Measurements from ENCODE around the gene DOCK9.
"Not testable (repeated sequence)": the region's sequence is repeated elsewhere in the genome, so short reads cannot be mapped to it uniquely, and the experiment has no call there.

Gene DOCK9

GRCh38 chr13:98916403-98916802 is 61.5 kb downstream of the DOCK9 start:
- no peak for DNase-seq (ENCODE audit: low spot score)

DNA sequence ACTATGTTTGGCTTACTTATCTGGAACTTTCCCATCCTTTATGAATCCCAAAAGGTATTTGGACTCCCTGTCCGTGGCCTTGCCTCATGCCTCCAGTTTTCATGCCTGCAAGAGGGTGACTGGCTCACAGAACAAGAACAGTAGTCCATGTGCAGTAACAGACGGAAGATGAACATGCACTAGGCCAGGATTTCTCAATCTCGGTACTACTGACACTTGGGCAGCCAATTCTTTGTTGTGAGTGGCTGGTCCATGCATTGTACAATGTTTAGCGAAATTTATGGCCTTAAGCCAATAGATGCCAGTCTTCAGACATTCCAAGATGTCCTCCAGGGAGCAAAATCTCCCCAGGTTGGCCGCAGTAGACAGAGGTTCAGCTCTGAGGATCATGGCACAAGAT is 61.9 kb downstream of the DOCK9 start:
- DNase-seq (ENCODE audit: low spot score): no peak

DNA sequence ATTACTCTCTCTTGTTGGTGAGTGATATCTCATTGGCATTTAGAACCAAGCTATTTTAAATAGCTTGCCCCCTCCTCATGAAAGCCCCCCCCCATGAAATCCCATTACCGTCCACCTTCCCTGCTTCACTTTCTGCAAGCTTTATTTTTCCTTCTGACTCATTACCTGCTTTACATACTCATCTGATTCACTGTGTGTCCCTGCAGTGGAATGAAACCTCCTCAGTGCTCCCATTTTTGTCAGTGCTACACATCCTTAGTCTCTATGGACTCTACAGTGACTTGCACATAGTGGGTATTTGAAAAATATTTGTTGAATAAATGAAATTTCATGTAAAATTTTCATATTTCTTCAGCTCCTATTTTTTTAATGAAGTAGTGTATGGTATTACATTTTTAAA is 62.3 kb downstream of the DOCK9 start:
- DNase-seq (ENCODE audit: low spot score): no peak

DNA sequence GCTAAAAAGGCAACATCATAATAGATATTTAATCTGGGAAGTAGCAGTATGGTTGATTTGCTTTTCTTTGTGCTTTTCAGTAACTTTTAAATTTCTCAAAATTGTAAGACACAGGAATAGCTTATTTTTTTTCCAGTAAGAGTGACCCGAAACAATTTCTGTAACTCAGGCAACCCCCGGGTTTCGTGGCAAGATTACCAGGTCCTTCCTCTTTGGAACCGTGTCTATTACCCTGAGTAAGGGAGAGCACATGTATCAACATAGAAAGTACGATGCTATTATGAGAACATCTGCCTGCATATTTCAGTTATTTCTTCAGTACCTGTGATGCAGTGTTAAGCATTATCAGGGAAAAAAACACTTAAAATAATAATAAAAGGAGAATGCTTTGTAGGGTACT is 64.1 kb downstream of the DOCK9 start:
- DNase-seq (ENCODE audit: low spot score): no peak

- no peak for DNase-seq (ENCODE audit: low spot score)
Measured at GRCh38 chr13:98912846-98913245, 65.0 kb downstream of the DOCK9 start.

GRCh38 chr13:98910501-98910951 is 67.3 kb downstream of the DOCK9 start:
- DNase-seq (ENCODE audit: low spot score): peak; percentile 55

- no peak for DNase-seq (ENCODE audit: low spot score)
Measured at GRCh38 chr13:98909016-98909415, 68.8 kb downstream of the DOCK9 start.

DNA sequence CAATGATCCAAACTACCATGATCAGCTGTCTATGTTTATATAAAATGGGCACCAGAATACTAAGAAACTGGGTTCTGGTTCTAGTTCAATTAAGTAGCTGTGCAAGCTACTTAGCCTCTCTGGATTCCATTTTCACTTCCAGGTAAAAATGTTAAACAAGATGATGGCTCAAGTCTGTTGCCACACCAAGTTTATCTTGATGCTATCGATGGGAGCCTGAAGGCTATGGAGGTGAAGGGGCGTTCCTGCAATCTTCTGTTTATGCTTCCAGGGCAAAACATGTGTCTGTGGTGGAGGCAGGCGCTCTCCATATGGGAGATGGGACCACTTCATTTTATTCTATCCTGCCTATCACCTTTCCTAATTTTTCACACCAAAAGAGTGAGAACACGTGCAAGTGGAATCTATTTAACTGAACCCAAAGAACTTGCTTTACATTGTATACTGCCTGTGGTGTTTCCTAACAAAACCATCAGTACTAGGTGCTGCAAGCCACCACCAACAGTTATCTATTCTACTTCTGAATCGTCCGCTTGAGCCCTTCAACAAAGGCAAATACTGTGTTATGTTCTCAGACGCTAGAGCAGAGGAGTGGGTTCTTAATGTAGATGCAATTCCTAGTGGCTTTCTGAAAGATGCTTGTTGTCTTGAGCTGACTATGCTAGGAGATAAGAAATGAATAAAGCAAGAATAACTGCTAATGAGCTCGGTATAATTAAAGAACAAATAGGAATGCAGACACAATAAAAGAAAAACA is 70.9 kb downstream of the DOCK9 start:
- DNase-seq (ENCODE audit: low spot score): no peak

- no peak for DNase-seq (ENCODE audit: low spot score)
Measured at GRCh38 chr13:98905199-98905598, 72.7 kb downstream of the DOCK9 start.

DNA sequence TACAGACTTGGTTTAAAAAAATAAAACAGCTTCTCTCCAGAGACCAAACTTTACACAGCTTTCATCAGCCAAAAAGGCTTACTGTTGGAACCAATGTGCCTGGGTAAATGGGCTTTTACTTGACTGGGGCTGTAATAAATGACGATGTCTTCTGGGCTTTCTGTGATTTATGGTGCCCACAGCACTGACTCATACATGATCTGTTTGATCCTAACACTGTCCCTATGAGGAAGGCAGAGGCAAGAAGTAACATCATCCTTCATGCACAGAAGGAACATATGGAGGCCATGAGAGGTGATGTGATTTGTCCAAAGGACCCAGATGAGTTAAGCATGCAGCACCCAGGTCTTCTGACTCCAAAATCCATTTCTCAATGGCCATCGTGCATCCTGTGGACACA is 77.4 kb downstream of the DOCK9 start:
- no peak for DNase-seq (ENCODE audit: low spot score)

DNA sequence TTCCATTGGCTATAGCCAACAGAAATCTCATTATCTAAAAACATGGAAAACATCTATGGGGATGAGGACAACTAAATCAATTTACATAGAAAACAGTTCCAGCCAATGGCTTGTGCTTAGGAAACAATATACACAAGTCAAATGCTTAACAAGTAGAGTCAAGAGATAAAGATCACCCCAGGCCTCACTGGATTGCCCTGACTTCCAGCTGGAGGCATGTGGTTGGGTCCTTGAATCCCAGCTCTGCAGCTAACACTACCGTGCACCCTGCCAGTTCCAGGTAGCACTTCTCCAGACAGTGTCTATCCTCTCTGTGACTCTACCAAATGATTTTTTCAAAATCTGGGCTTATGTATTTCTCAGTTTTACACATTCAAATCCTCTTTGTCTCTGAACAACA is 80.2 kb downstream of the DOCK9 start:
- no peak for DNase-seq (ENCODE audit: low spot score)

- no peak for DNase-seq (ENCODE audit: low spot score)
Measured at GRCh38 chr13:98896868-98897144, 81.1 kb downstream of the DOCK9 start.

DNA sequence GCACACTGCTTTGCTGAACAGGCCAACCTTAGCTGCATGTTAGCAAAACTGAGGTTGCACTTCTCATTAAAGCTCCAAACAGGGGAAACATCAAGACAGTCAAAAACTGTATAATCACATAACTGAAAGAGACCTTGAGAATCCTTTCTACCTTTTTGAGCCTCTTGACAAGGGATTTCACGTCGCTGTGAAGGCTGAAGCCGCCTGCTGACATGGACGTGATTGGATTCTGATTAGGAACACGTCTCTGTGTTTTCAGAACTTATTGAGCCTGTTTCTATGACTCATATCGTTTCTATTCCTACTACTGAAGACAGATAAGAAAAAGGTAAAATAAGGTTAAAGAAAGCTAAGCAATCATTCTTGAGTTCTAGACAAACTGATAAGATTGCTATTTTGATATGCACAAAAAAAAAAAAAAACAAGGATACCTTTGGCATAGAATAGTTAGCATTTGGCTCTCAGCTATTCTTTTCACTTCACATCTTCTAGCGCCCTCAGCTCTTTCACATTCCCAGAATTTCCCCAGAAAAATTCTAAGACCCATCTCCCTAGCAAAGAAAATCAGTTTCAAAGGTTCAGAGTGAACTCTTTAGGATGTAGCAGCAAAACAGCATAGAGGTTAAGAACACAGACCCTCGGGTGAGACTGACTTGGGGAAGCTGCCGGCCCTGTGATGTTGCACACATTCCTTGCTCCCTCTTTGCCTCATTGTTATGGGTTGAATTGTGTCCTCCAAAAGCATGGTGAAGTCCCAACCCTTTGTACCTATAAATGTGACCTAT is 81.6 kb downstream of the DOCK9 start:
- no peak for DNase-seq (ENCODE audit: low spot score)

GRCh38 chr13:98894814-98895213 is 83.0 kb downstream of the DOCK9 start:
- not testable (repeated sequence) for DNase-seq (ENCODE audit: low spot score)

GRCh38 chr13:98893371-98893770 is 84.5 kb downstream of the DOCK9 start:
- no peak for DNase-seq (ENCODE audit: low spot score)

GRCh38 chr13:98892821-98893220 is 85.0 kb downstream of the DOCK9 start:
- DNase-seq (ENCODE audit: low spot score): no peak

DNA sequence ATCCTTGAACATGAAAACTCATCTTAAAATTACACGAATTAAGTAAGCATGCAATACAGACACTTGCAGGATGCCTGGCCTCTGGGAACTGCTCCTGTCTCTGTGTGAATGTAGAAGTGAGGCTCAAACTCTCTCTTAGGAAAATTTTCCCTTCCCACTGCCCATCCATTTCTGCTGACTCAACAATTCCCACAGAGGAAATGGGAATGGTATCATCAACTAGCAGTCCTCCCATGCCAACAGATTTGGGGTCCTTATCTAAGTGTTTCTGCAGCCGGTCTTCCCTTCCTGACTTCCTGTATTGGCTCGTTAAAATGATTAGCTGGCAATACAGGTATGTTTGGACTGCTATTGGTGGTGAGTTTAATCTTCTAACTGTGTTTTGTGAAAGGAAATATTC is 85.8 kb downstream of the DOCK9 start:
- no peak for DNase-seq (ENCODE audit: low spot score)

DNA sequence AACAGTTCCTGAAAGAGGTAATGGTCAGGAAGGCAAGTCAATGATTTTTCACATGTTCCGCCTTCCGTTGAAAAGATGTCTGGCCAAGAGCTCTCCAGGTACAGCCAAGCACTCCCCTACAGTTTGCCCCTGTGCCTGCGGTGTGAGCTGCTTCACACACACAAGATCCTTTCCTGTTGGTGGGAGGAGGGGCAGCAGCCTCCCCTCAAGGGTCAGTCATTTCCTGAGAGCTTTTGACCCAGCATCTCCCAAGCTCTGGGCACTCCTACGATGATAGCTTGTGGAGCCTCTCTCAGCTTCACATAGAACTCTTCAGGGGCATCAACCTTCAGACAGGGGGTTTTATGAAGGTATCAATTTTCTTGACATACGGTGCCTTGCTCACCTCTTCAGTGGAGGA is 86.9 kb downstream of the DOCK9 start:
- no peak for DNase-seq (ENCODE audit: low spot score)

DNA sequence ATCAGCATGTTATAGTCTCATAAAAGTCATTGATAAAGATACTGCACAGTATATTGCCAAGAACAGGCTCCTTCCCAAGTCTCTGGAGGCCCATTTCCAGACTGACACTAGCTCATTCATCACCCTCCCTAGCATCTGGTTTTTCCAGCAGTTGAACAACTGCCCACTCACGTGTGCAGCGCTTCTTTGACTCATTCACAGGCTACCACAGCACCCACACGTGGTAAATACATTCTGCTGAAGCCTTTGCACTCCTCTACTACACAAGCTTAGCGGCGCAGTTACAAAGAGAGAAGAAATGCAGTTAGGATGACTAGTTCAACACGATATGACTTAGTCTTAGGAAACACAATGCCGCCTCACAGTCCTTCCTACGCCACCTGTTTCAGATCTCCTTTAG is 87.7 kb downstream of the DOCK9 start:
- no peak for DNase-seq (ENCODE audit: low spot score)

- no peak for DNase-seq (ENCODE audit: low spot score)
Measured at GRCh38 chr13:98889419-98890085, 88.3 kb downstream of the DOCK9 start.

- no peak for DNase-seq (ENCODE audit: low spot score)
Measured at GRCh38 chr13:98888890-98889279, 89.0 kb downstream of the DOCK9 start.

DNA sequence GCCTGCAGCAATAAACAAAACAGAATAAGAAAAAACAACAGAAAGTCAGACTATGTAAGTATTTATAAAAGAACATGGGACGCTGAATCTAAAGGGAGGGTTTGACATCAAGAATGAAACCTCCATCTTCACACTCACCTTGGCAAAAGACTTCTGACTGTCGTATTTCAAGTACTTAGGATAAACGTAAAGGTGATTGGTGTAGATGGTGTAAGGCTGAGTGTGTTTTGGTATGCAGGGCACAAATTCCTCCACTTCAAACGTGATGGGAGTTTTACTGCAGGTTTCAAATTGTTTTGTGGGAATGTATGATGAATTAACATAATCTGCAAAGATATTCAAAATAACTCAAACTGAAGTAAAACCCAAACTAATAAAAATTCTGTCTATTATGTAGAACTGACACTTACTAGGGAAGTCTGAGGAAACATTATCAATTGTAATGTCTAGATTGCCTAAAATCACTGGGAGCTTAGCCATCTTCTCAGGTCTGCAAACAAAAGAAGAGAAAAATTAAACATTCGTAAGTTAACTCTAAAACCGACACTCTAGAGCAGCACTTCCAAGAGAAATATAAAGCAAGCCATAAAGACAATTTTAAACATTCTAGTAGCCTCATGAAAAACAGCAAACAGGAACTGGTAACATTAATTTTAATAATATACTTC is 89.5 kb downstream of the DOCK9 start:
- DNase-seq (ENCODE audit: low spot score): no peak
